Right lung (tissue), 10 donors: ENCODE results near the gene SLC17A3. TPM values are rescaled to one million over a fixed set of nuclear protein-coding genes. Genes with fewer than 3 reads are reported as not detected.

Experiments used
- DNase-seq, 2 donors: peaks; one replicate each; pipeline ENCODE4 v3.0.0-alpha.2; 2013
- long read RNA-seq, 8 donors: transcript quantifications; one replicate each; lab custom pipeline, GENCODE V29; 2026
- polyA plus RNA-seq, 5 donors: library from polyadenylated mRNA; unstranded; fragments of 120-200 nt; gene quantifications; one replicate each; pipeline versions ENCODE4 v1.2.1 to v1.2.3, GENCODE V29; 2013; ENCODE audit warnings: inconsistent platforms in 1 of 5, low replicate concordance in 1 of 5; ENCODE audit not compliant: insufficient read length in 5 of 5, insufficient read depth in 1 of 5

Gene SLC17A3, protein sequence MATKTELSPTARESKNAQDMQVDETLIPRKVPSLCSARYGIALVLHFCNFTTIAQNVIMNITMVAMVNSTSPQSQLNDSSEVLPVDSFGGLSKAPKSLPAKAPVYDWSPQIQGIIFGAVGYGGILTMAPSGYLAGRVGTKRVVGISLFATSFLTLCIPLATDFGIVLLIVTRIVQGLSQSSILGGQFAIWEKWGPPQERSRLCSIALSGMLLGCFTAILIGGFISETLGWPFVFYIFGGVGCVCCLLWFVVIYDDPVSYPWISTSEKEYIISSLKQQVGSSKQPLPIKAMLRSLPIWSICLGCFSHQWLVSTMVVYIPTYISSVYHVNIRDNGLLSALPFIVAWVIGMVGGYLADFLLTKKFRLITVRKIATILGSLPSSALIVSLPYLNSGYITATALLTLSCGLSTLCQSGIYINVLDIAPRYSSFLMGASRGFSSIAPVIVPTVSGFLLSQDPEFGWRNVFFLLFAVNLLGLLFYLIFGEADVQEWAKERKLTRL
- under 1 TPM in 2 of 5 donors, not detected in 3; 0.19 to 0.42 TPM for polyA plus RNA-seq
- long read RNA-seq, donor 1 = 0 reads
- long read RNA-seq, donor 2 = 0 reads
- long read RNA-seq, donor 3 = 0 reads
- long read RNA-seq, donor 4 = 0 reads
- long read RNA-seq, donor 5 = 0 reads
- long read RNA-seq, donor 6 = 0 reads
- long read RNA-seq, donor 7 = 0 reads
- long read RNA-seq, donor 8 = 0 reads

DNA sequence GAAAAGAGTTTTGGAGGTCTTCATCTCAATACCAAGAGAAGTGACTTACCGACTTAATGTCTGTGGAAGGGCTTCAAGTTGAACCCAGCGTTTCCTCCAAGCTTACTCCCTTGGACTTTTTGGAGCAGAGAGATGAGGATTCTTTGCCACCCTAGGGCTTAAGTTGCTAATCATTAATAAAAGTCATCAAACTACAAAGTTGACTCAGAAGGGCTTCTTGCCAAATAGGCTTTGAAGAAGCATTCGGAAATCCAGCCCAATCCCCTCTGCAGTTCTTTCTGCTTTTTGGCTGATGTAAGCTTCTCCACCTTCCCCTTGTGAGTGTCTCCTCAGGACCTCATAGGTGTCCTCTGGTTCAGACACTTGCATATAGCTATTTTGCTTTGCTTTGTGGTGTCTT lies at the start of gene SLC17A3:
Gene SLC17A3, minus strand, starts transcription at position 126 of the 400 bp plus-strand sequence. CDS start 5,856 bp downstream, outside the sequence.
- DNase-seq = no peak

DNA sequence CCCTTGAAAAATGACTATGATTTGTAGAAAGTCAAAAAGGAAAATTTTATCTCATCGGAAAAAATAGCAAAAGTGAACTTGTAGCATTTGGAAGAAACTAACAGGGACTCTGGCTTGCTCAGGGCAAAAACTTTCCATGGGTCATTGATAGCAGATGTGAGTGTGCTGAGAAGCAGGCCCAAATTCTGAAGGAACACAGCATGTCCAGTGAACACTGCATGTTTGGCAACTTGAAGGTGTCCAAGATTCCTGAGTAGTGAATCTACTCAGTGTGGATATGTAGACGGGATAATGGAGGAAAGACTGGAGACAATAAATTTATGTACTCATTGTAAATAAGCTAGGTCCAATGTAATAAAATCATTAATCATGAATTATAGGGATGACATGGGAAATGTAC lies 48.3 kb upstream of the SLC17A3 start:
- no peak for DNase-seq

DNA sequence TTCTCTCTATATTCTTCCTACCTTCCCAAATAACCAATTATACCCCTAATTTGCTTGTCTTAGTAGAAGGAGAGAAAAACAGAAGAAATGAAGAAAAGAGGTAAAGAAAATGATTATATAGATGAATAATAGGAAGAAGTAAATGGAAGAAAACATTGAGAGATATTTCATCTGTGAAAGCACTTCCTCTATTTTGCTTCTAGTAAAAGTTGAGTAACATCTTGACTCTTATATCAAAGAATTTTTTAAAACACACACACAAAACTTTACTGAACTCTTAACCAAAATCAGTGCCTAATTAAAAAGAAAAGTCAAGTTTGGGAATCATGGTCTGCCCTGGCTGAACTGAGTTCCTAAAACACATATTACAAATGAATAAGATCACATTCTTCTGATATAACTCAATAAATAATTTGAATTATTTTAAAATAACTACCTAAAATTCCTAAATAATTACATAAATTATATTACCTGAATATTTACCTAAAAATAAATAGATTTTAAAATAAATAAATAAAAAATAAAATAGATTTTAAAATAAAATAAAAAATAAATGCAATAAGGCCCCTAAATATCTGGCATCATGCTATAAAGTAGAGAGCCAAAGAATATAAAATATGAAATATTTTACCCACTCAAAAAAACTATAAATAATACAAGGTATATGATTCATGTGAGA lies 47.6 kb upstream of the SLC17A3 start:
- no peak for DNase-seq

DNA sequence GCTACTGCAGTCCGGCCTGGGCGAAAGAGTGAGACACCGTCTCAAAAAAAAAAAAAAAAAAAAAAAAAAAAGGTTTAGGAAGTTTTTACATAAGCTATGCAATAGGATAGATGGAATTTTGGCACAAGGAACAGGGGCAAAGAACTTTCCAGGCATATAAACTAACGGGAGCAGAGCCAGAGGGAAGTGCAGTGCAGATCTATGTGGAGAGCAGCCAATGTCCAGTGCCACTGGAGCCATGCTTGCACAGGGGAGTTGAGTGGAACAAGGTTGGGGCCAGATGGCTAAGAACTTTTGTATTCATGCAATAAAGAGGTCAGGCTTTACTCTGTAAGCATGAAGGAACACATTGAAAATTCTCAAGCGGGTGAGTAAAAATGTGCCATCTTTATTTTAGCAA lies 45.6 kb upstream of the SLC17A3 start:
- no peak for DNase-seq

DNA sequence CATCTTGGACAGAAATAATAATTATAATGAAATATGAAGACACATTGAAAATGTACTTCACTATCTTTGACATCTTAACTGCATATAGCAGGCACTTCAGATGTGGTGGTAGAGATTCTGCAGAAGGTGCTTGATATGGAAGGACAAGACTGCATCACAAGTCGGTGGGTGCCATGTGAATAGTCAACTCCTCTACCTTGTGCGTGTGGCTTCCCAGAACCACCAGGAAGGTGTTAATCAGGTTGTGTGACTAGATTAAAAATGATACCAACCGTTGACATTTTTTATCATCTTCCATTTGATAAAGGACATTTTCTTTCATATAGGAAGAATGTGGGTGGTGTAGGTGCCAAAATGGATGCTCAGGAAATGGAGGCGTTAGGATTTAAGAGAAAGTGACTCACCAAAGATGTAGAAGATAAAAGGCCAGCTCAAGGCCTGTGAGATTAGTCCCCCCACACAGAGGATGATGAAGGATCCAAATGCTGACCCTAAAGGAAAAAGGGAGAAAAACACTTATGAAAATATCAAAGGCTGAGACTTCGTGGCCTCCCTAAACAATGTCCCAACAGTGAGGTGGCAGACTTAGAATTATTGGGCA lies 44.1 kb upstream of the SLC17A3 start:
- no peak for DNase-seq

DNA sequence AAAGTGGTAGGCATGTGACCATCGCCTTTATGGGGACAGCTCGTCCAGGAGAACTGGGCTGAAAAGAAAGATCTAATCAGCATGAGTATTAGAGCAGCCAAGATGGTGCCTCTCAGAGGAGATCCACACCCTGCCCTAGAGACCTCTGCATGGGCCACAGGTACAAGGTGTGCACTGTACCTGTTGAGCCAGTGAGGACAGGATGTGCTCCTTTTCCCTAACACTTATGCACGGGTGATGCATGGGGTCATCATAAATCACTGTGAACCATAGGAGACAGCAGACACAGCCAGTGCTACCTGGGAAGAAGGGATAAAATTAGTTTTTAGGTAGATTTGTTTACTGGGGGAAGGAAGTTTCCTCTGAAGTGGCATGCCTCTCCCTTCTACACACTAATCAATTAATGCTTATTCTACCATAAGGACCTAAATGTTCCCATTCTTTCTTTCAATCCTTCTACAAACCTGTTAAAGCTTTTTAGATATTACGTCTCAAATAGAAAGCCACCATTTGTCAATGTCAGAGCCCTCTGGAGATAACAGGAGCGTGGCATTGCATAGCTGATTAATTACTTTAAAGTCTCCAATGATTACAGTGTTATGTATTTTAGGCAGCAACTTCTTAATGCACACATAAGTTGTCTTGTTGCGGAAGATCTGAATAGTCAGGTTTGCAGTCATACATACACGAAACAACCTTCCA lies 42.9 kb upstream of the SLC17A3 start:
- DNase-seq = no peak

DNA sequence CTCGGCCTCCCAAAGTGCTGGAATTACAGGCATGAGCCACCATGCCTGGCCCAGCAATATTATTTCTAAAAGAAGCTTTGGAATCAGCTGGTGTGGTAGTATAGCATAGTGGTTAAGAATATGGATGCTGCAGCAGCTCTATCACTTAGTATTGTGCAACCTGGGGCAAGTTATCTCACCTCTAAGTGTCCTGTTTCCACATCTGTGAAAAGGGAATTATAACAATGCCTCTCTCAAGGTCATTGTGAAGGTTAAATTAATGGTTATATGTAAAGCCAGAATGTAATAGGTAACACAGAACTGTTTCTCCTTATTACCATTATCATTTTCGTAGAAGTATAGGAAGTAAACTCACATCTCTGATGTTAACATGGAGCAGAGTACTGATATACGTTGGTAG lies 42.3 kb upstream of the SLC17A3 start:
- DNase-seq = no peak

DNA sequence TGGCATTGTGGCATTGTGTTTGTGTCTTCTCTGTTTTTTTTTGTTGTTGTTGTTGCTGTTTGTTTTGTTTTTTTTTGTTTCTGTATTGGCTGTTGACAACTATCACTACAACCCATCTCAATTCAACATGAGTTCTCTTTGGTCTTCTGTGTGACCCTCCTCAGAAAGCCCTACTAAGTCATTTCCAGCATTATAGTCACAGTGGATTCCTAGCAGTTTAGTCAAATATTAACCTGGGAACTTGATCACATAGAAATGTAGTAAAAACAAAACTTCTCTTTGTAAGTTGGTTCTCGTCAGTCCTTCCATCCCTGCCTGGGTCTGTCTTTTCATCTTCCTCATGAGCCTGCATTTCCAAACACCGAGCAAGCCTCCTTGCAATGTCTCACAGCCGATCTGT lies 39.7 kb upstream of the SLC17A3 start:
- DNase-seq = no peak

DNA sequence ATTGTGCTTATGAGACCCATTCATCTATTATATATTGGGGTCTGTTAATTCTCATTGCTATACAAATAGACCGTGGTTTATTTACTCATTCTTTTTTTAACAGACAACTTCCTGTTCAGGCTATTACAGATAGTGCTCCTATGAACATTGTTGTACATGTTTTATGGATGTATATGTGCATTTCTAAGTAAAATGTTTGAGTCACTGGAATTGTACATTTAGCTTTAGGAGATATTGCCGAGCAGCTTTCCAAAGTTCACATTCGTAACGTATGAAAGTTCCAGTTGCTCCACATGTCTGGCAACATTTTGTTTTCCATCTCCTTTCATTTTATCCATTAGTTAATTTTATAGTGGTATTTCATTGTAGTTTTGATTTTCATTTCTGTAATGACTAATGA lies 37.3 kb upstream of the SLC17A3 start:
- no peak for DNase-seq

DNA sequence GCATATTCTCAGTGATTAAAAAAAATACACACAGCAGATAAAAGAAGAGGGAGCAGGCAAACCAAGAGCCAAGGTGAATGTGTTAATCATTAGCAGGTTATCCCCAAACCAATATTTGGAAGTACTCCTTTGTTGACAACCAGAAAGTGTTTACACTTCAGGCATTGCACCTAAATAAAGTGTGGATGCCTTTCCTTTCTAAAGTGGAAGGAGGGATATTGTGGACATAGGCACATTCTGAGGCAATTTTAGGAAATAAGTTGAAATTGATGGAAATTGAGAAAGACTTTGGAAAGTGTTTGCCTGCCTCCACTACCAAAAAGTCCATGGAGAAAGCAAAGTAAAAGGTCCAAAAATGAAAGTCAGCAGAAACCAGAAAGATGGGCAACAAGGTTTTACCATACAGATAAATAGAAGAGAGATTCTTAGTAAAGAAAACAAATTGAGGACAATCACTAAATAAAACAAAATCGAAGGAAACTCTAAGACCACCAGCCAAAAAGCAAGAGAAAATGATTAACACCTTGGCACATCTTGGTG lies 33.5 kb upstream of the SLC17A3 start:
- no peak for DNase-seq

DNA sequence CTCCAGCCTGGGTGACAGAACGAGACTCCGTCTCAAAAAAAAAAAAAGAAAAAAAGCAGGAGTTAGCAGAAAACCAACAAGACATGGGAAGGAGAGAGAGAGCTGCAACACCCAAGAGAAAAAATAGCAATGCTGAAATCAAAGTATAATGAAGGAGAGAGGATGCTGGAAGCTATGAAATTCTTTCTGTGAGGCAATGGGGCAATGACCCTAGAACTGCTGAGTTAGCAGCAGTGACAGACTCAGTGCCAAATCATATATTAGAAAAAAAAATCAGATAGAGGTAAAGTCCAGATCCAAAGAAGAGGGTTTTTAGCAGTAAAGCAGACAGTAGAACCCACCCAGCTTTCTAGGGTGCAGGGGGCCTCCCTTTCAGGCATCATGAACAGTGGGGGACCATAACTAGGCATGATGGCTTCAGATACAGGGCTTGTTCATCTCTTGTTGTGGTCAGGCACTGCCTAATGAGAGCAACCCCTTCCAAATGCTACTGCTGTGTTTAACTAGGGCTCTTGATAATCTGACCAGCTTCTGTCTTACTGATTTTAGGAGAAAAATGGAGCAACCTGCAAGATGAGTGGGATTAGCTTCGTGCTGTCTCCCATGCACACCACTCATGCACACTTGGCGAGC lies 29.5 kb upstream of the SLC17A3 start:
- DNase-seq = no peak

DNA sequence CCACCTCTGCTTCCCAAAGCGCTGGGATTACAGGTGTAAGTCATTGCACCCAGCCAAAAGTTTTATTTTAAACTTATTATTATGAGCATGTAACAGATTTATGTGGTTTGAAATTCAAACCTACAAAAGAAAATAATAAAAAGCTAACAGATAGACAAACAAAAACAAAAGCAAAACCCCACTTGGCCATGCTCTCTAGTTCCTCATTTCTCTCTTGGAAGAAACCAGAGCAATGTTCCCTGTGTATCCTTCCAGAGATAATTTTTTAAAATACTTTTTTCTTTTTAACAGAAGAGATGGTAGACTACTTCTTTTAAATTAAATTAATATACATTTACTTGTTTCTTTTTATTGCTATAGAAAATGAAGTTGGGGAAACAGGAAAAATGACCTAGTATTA lies 28.0 kb upstream of the SLC17A3 start:
- no peak for DNase-seq

DNA sequence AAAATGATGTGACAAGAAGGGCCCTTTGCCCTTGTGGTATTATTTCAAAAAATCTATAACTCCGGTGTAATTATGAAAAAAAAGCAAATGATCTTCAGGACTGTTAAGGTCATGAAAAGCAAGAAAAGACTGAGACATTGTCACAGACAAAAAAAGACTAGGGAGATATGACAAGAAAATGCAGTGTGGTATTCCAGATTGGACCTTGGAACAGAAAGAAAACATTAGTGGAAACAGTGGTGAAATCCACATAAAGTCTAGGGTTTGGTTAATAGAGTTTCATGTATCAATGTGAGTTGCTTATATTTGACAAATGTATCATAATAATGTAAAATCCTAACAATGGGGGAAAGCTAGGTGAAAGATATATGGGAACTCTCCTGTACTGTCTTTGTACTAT lies 26.8 kb upstream of the SLC17A3 start:
- DNase-seq = no peak

DNA sequence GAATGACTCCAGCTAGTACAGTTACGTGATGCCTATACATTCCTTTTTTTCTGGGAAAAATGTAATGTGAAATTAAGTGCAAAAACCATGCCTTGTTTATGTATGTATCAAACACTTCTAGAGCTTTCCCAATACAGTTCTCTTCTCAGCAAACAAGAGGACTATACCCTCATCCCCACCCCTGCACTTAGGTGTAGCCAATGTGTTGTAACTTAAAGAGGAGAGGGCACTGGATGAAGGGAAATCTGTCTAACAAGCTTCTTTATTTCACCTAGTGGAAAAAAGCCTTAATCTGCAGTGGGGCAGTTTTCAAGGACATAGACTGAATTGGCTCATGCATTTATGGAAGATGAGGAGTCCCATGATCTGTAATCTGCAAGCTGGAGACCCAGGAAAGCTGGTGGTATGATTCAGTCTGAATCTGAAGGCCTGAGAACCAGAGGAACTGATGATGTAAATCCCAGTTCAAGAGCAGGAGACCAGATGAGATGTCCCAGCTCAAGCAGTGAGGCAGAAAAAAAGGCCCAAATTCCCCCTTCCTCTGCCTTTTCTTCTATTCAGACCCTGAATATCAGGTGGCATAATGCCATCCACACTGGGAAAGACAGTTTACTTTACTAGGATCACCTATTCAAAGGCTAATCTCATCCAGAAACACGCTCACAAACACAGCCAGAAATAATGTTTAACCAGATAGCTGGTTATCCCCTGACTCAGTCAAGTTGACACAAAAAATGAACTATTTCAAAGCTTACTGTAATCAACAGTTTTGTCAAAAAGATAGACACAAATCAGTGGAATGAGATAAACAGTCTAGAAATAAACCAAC lies 25.8 kb upstream of the SLC17A3 start:
- no peak for DNase-seq

DNA sequence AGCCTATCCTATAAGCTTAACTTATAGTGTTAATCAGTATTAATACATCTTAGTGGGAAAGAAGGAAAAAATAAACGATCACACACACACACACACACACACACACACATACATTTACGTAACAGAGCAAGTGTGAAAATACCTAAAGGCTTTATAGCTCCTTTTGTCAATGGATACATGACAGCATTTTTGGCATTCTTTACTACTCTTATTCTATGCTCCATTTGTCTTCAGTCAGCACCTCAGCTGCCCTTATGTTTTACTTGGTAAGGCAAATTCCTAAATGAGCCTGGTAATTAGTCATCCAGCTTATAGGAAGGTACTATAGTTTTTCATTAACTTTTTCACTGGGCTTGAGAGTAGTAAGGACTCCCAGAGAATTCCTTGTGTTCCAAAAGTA lies 25.1 kb upstream of the SLC17A3 start:
- DNase-seq = no peak

DNA sequence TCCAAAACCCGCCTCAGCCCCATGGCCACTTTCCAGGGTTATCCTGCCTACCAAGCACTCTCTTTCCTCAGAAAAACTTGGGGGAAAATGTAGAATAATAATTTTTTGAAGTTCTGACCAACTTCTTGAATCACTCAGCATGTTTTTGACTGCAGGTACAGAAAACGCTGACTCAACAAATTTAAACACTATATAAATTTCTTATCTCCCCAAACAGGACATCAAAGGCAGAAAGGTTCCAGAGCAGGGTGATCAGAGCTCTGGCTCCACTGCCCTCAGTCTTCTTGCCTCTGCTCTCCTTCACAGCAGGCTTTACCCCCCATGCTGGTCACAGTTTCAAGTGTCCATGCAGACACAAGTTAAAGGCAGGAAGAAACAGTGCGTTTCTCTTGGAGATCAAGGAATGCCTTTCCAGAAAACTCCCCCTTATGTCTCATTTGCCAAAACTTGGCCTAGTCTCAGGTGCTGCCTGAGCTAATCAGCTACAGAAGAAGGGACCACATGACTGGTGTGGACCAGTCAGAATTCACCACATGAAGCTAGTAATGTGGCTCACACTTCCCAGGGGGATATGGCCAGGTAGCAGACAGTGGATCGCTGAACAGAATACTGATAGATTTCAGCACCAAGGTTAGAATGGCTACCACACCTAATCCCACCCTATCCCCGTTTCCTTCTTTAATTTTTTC lies 24.4 kb upstream of the SLC17A3 start:
- no peak for DNase-seq

DNA sequence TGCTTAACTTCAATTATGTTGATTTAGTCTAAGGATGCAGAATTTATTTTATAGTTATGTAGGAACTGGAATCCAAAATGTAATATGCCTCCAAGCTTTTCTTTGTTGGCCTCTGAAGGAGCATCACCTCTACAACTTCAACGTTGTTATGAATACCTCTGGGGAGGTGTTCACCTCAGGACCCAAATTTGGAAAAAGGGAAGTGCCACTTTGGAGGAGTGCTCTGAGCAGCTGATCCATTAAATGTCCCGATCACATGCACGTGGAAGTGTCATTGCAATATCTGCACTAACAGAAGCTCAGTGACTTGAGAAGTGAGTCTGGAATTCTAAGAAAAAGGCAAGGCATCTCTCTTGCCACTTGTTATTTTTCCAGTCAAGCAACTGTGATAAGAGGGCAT lies 22.2 kb upstream of the SLC17A3 start:
- DNase-seq = no peak

DNA sequence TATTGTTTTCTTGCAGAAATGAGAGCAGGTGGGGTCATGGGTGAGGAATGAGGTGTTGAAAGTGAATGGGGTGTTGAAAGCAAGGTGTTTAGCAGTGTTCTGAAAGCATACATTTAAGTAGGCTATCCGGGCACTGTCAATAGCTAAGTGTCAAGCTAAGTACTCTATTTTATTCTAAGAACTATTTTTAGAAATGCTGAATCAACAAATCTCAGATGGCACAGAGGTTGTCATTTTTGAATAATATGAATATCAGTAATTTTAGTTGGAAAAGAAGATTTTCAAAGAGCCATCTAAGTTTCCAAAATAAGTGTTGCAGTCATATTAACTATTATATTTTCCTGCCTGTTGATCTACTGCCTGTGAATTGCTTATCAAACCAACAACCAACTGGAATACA lies 21.7 kb upstream of the SLC17A3 start:
- no peak for DNase-seq

DNA sequence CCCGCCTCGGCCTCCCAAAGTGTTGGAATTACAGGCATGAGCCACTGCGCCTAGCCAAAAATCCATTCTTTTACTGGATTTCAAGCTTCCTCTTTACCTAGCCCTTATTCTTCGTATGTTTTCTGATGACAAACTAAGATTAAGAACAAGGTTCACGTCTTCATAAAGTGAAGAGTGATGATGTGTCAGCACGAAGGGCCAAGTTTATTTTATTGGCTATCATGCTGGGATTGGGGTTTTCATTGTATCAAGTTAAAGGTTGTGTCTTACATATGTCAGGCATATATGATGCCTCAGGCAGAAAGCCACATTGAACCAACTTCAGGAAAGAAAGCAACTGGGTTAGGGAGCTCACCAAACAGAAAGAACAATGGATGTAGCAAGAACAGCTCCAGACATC lies 19.7 kb upstream of the SLC17A3 start:
- no peak for DNase-seq
